ENCODE data around the gene TEX38. TPM values are rescaled to one million over a fixed set of nuclear protein-coding genes. Genes with fewer than 3 reads are reported as not detected.
A peak's percentile ranks its signal among the peaks of the same experiment; 100 is the strongest.
"Not testable (repeated sequence)": the region's sequence is repeated elsewhere in the genome, so short reads cannot be mapped to it uniquely, and the experiment has no call there.

Gene TEX38
- total RNA-seq, 3 donors from 2014 or later (not counting 1 experiment from before 2014, with no cell fraction given): 0.26 to 0.75 TPM; not detected in 1

DNA sequence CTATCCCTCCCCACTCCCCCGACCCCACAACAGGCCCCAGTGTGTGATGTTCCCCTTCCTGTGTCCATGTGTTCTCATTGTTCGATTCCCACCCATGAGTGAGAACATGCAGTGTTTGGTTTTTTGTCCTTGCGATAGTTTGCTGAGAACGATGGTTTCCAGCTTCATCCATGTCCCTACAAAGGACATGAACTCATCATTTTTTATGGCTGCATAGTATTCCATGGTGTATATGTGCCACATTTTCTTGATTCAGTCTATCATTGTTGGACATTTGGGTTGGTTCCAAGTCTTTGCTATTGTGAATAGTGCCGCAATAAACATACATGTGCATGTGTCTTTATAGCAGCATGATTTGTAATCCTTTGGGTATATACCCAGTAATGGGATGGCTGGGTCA is 8.7 kb upstream of the TEX38 start:
- DNase-seq; H3K9me3 ChIP-seq (ENCODE audit: control insufficient read depth, insufficient read depth, low read length); H3K27ac ChIP-seq (ENCODE audit: low read length); H3K4me3 Mint-ChIP-seq; H3K36me3 Mint-ChIP-seq; H3K9me3 Mint-ChIP-seq; ATAC-seq; H3K27me3 ChIP-seq (ENCODE audit: control insufficient read depth, insufficient read depth, low read length); H3K27me3 Mint-ChIP-seq (ENCODE audit: low read depth in 2 of 2); intact Hi-C loops (cut with micrococcal nuclease); H3K4me1 ChIP-seq (ENCODE audit: control insufficient read depth, insufficient read depth, low read length); H3K27ac Mint-ChIP-seq; H3K4me3 ChIP-seq (ENCODE audit: low read length): not testable (repeated sequence)
- no CpG with 5 or more reads among the region's 5 CpGs for WGBS (ENCODE audit: insufficient coverage)
- H3K36me3 ChIP-seq (ENCODE audit: control insufficient read depth, insufficient read depth, low read length): peaks cover 11% of the 10 kb centered on the region
- H3K4me1 Mint-ChIP-seq: peaks cover 16 to 24% of the 10 kb centered on the region in 2 donors

DNA sequence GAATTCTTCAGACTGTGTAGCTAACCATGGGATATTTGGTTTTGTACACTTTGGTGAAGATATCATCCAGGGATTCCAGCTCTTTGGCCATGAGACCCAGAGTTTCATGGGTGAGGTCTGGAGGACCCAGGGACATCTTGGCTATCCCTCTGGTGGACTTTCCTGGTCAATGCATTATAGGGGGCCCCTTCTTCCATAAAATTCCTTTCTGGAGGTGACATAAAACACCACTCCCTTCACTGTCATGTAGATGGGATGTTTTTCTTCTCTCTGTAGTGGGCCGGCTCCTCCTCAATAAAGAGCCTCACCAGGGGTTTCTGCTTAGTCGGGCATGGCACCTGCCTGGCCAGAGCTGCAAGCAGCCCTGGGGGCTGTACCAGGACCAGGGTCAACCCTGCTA is 5.7 kb upstream of the TEX38 start:
- no peaks in the 10 kb centered on the region for H3K9me3 Mint-ChIP-seq
- no peak for TF ChIP-seq CTCF (IDR thresholded peaks at IDR 0.05)
- Histone ChIP-seq H3K27me3 (ENCODE audit: control insufficient read depth, insufficient read depth, low read length) (no peaks in the 10 kb centered on the region), H3K27ac (ENCODE audit: low read length) (no peak overlapping the region), H3K36me3 (ENCODE audit: control insufficient read depth, insufficient read depth, low read length) (peaks cover 10% of the 10 kb centered on the region), H3K9me3 (ENCODE audit: control insufficient read depth, insufficient read depth, low read length) (no peaks in the 10 kb centered on the region), H3K4me1 (ENCODE audit: control insufficient read depth, insufficient read depth, low read length) (peaks cover 14% of the 10 kb centered on the region), H3K4me3 (ENCODE audit: low read length) (no peak overlapping the region)
- ATAC-seq (no peak), DNase-seq (no peak)
- H3K36me3 Mint-ChIP-seq: no peaks in the 10 kb centered on the region
- 100% methylated on average over 2 of the region's 2 CpGs for WGBS (ENCODE audit: insufficient coverage)
- intact Hi-C loops (cut with micrococcal nuclease): no loop called here
- H3K4me1 Mint-ChIP-seq: peaks cover 16 to 24% of the 10 kb centered on the region in 2 donors
- H3K4me3 Mint-ChIP-seq: peak overlapping the region; percentile 68
- H3K27me3 Mint-ChIP-seq (ENCODE audit: low read depth in 2 of 2): no peaks in the 10 kb centered on the region
- no peak overlapping the region for H3K27ac Mint-ChIP-seq

- no peaks in the 10 kb centered on the region for H3K9me3 Mint-ChIP-seq
- H3K4me3 Mint-ChIP-seq: peak within 1 kb of the TSS; percentile 68
- no peaks in the 10 kb centered on the region for H3K36me3 Mint-ChIP-seq
- H3K4me1 Mint-ChIP-seq: peaks cover 16 to 24% of the 10 kb centered on the region in 2 donors
- peak within 1 kb of the TSS in 1 of 2 donors; percentile 72 for H3K27ac Mint-ChIP-seq
- Histone ChIP-seq H3K4me3 (ENCODE audit: low read length) (peak within 1 kb of the TSS; percentile 69), H3K4me1 (ENCODE audit: control insufficient read depth, insufficient read depth, low read length) (peaks cover 14% of the 10 kb centered on the region), H3K27ac (ENCODE audit: low read length) (peak within 1 kb of the TSS; percentile 53), H3K27me3 (ENCODE audit: control insufficient read depth, insufficient read depth, low read length) (no peaks in the 10 kb centered on the region), H3K36me3 (ENCODE audit: control insufficient read depth, insufficient read depth, low read length) (peaks cover 10% of the 10 kb centered on the region), H3K9me3 (ENCODE audit: control insufficient read depth, insufficient read depth, low read length) (no peaks in the 10 kb centered on the region)
- H3K27me3 Mint-ChIP-seq (ENCODE audit: low read depth in 2 of 2): no peaks in the 10 kb centered on the region
- intact Hi-C loops (cut with micrococcal nuclease): no loop called here
- DNase-seq: peak; percentile 39 to 78
- TF ChIP-seq CTCF (IDR thresholded peaks at IDR 0.05): no peak
- ATAC-seq: peak; percentile 84 to 88 (median 86)
- 2% methylated on average over 96 of the region's 96 CpGs for WGBS (ENCODE audit: insufficient coverage)
Measured at GRCh38 chr1:46667782-46668760, 3.6 kb upstream of the TEX38 start, which contains the start of gene ATPAF1. Gene ATPAF1, minus strand, starts transcription at chr1:46668364. Its CDS starts 42 bp downstream, at chr1:46668322.

DNA sequence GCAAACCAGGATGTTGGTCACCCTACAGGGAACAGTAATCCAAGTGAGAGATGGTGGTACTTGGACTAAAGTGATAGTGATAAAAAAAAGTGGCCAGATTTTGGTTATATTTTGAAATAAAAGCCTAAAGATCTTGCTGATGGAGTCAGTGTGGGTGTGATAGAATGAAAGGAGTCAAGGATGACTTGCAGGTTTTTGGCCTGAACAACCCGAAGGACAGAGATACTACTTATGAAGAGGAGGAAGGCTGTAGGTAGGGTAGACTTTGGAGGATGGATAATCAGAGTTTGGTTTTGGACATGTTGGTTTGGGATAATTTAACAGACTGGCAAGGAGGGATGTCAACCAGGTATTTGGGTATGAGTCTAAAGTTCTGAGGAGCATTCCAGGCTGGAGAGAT is 1.5 kb upstream of the TEX38 start:
- DNase-seq (no peak), ATAC-seq (no peak)
- no peak overlapping the region for H3K27ac Mint-ChIP-seq
- WGBS (ENCODE audit: insufficient coverage): 97% methylated on average over 1 of the region's 1 CpG
- H3K36me3 ChIP-seq (ENCODE audit: control insufficient read depth, insufficient read depth, low read length): peaks cover 4% of the 10 kb centered on the region
- peaks cover 16 to 19% of the 10 kb centered on the region in 2 donors for H3K4me1 Mint-ChIP-seq
- no peaks in the 10 kb centered on the region for H3K36me3 Mint-ChIP-seq
- intact Hi-C loops (cut with micrococcal nuclease): no loop called here
- no peaks in the 10 kb centered on the region for H3K9me3 ChIP-seq (ENCODE audit: control insufficient read depth, insufficient read depth, low read length)
- no peak overlapping the region for H3K27ac ChIP-seq (ENCODE audit: low read length)
- H3K4me1 ChIP-seq (ENCODE audit: control insufficient read depth, insufficient read depth, low read length): peaks cover 14% of the 10 kb centered on the region
- H3K9me3 Mint-ChIP-seq: no peaks in the 10 kb centered on the region
- no peaks in the 10 kb centered on the region for H3K27me3 ChIP-seq (ENCODE audit: control insufficient read depth, insufficient read depth, low read length)
- H3K4me3 Mint-ChIP-seq: no peak overlapping the region
- no peaks in the 10 kb centered on the region for H3K27me3 Mint-ChIP-seq (ENCODE audit: low read depth in 2 of 2)
- TF ChIP-seq CTCF (IDR thresholded peaks at IDR 0.05): no peak
- H3K4me3 ChIP-seq (ENCODE audit: low read length): no peak overlapping the region

Measured in natural killer cell (primary cell).